ENCODE measurements around the gene ANTKMT. TPM values are rescaled to one million over a fixed set of nuclear protein-coding genes. Genes with fewer than 3 reads are reported as not detected.

Gene ANTKMT
- total RNA-seq, 4 donors from 2014 or later = 43.7 to 98.7 (median 78.6) TPM

- TF ChIP-seq CTCF (IDR thresholded peaks at IDR 0.05) (no peak), EP300 (IDR thresholded peaks at IDR 0.05) (no peak), POLR2A (IDR thresholded peaks at IDR 0.05) (no peak)
- no peaks in the 10 kb centered on the region for H3K36me3 ChIP-seq
- peak within 1 kb of the TSS in 1 of 4 donors; percentile 50 for H3K27ac ChIP-seq
- H3K4me1 ChIP-seq = peaks cover 0 to 46% (median 4%) of the 10 kb centered on the region in 4 donors
- H3K4me3 ChIP-seq = peak within 1 kb of the TSS in 1 of 4 donors; percentile 44
- H3K27me3 ChIP-seq = peaks cover 2 to 93% of the 10 kb centered on the region in 2 donors
- no peak for DNase-seq (ENCODE audit: low spot score in 2 of 2)
- WGBS, 2 donors = 1% methylated on average over 23 to 37 of the region's 115 CpGs
- H3K9me3 ChIP-seq = no peaks in the 10 kb centered on the region
These were observed 15.3 kb upstream of the ANTKMT start, which contains the start of gene FBXL16 for GRCh38 chr16:705431-706188. Gene FBXL16 (minus strand): TSS chr16:705801. CDS start chr16:697405, 8,396 bp downstream.

- Histone ChIP-seq H3K36me3 (no peaks in the 10 kb centered on the region), H3K4me3 (peak overlapping the region in 1 of 4 donors; percentile 44), H3K27ac (peak overlapping the region in 1 of 4 donors; percentile 50), H3K9me3 (no peaks in the 10 kb centered on the region), H3K27me3 (peaks cover 2 to 93% of the 10 kb centered on the region in 2 donors), H3K4me1 (peaks cover 0 to 41% (median 4%) of the 10 kb centered on the region in 4 donors)
- TF ChIP-seq CTCF (IDR thresholded peaks at IDR 0.05) (no peak), POLR2A (IDR thresholded peaks at IDR 0.05) (no peak), EP300 (IDR thresholded peaks at IDR 0.05) (no peak)
- DNase-seq (ENCODE audit: low spot score in 2 of 2) = no peak
- 5 to 10% methylated on average over 21 to 33 of the region's 49 CpGs for WGBS, 2 donors
These were observed 14.5 kb upstream of the ANTKMT start for GRCh38 chr16:706189-707061.

- no peaks in the 10 kb centered on the region for H3K36me3 ChIP-seq
- peaks cover 2 to 88% of the 10 kb centered on the region in 2 donors for H3K27me3 ChIP-seq
- no peaks in the 10 kb centered on the region for H3K9me3 ChIP-seq
- H3K4me1 ChIP-seq = peaks cover 0 to 47% (median 7%) of the 10 kb centered on the region in 4 donors
- H3K4me3 ChIP-seq = peak overlapping the region in 1 of 4 donors; percentile 44
- TF ChIP-seq CTCF (IDR thresholded peaks at IDR 0.05) (no peak), EP300 (IDR thresholded peaks at IDR 0.05) (no peak), POLR2A (IDR thresholded peaks at IDR 0.05) (no peak)
- H3K27ac ChIP-seq = peak overlapping the region in 1 of 4 donors; percentile 50
- WGBS, 2 donors = 24 to 25% methylated on average over 14 of the region's 14 CpGs
- no peak for DNase-seq (ENCODE audit: low spot score in 2 of 2)
These were observed 13.8 kb upstream of the ANTKMT start for GRCh38 chr16:707062-707538.

- WGBS, 2 donors = 54 to 57% methylated on average over 3 of the region's 3 CpGs
These were observed 12.9 kb upstream of the ANTKMT start for GRCh38 chr16:708019-708418.

More at GRCh38 chr16:708019-708418, 12.9 kb upstream of the ANTKMT start:
- DNase-seq (ENCODE audit: low spot score in 2 of 2) = no peak
- Histone ChIP-seq H3K4me3 (no peak overlapping the region), H3K36me3 (no peaks in the 10 kb centered on the region), H3K27ac (no peak overlapping the region), H3K4me1 (peaks cover 0 to 47% (median 7%) of the 10 kb centered on the region in 4 donors), H3K9me3 (no peaks in the 10 kb centered on the region), H3K27me3 (peaks cover 2 to 79% of the 10 kb centered on the region in 2 donors)
- TF ChIP-seq CTCF (IDR thresholded peaks at IDR 0.05) = no peak
